RWPE2 (cell line): Measurements from ENCODE around the gene SPG11.

ENCODE experiments used
- ATAC-seq: fragments of 200-7000 bp; cut with Tn5 transposase; 3 replicates; pipeline ENCODE4 v1.9.1; 2021; ENCODE audit warnings: low read depth
- DNase-seq: peaks from one replicate; pipeline ENCODE4 v3.0.0-alpha.2; 2020; ENCODE audit warnings: low spot score
- H3K27ac ChIP-seq: fragments of 450-650 bp; 2 replicates; pipeline ENCODE4 v1.5.1; 2017; ENCODE audit warnings: mild to moderate bottlenecking; ENCODE audit not compliant: poor library complexity, severe bottlenecking
- H3K27me3 ChIP-seq: fragments of 250-450 bp; sonication (Bioruptor Pico); 2 replicates; pipeline ENCODE4 v1.5.1; 2021; ENCODE audit warnings: mild to moderate bottlenecking, moderate library complexity; ENCODE audit not compliant: insufficient read depth, poor library complexity, severe bottlenecking
- H3K36me3 ChIP-seq: fragments of 250-450 bp; sonication (Bioruptor Pico); 2 replicates; pipeline ENCODE4 v1.5.1; 2020; ENCODE audit warnings: low read depth, mild to moderate bottlenecking, moderate library complexity
- H3K4me1 ChIP-seq: fragments of 250-450 bp; sonication (Bioruptor Pico); 2 replicates; pipeline ENCODE4 v1.5.1; 2021; ENCODE audit warnings: mild to moderate bottlenecking, moderate library complexity; ENCODE audit not compliant: insufficient read depth, poor library complexity, severe bottlenecking
- H3K4me3 ChIP-seq: fragments of 250-450 bp; sonication (Bioruptor Pico); 2 replicates; pipeline ENCODE4 v1.5.1; 2021; ENCODE audit warnings: mild to moderate bottlenecking, moderate library complexity; ENCODE audit not compliant: severe bottlenecking
- H3K9me3 ChIP-seq: fragments of 250-450 bp; sonication (Bioruptor Pico); 2 replicates; pipeline ENCODE4 v1.5.1; 2021; ENCODE audit warnings: mild to moderate bottlenecking, moderate library complexity; ENCODE audit not compliant: severe bottlenecking
- TF ChIP-seq, protein P1 (sequence below): fragments of 450-650 bp; IDR thresholded peaks from one replicate; pipeline ENCODE4 v1.5.1; 2017; ENCODE audit warnings: mild to moderate bottlenecking, moderate library complexity; ENCODE audit not compliant: poor library complexity, severe bottlenecking

SPG11 gene

DNA sequence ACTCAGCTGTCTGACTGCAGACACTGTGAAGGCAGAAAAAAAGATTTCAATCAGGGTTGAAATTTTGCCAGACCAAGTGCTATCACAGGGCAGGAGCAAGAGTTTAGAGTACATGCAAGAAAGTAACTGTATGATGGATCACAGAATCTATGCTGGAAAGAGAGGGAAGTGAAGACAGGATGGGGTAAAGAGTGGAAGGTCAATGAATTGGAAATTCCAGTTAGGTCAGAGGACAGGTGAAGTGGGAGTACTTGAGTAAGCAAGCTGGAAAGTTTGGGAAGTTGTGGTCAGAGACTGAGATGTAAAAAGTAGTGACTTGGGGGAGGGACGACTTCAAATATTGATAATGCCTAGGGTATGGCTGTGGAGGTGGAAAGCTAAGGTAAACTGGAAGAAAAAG, 7.2 kb downstream of the SPG11 start:
- no peak for ATAC-seq

DNA sequence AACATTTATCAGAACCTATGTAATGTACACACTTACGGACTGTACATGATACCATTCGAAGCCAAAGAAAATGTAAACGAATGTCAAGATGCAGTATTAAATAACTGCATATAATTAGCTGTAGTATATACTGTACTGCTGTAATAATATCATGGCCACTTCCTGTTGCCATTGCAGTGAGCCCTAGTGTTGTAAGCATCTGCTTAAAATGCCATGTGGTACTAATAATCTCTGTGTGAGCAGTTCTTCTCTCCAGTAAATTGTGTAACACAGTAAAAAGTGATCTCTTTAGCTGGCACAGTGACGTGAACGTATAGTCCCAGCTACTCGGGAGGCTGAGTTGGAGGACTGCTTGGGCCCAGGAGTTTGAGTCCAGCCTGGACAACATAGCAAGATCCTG, 8.6 kb downstream of the SPG11 start:
- Histone ChIP-seq H3K4me3 (no peak overlapping the region), H3K27me3 (no peaks in the 10 kb centered on the region), H3K4me1 (no peaks in the 10 kb centered on the region), H3K27ac (no peak overlapping the region), H3K9me3 (no peaks in the 10 kb centered on the region), H3K36me3 (peaks cover 98% of the 10 kb centered on the region)
- DNase-seq: no peak
- no peak for ATAC-seq
- TF ChIP-seq, protein P1, sequence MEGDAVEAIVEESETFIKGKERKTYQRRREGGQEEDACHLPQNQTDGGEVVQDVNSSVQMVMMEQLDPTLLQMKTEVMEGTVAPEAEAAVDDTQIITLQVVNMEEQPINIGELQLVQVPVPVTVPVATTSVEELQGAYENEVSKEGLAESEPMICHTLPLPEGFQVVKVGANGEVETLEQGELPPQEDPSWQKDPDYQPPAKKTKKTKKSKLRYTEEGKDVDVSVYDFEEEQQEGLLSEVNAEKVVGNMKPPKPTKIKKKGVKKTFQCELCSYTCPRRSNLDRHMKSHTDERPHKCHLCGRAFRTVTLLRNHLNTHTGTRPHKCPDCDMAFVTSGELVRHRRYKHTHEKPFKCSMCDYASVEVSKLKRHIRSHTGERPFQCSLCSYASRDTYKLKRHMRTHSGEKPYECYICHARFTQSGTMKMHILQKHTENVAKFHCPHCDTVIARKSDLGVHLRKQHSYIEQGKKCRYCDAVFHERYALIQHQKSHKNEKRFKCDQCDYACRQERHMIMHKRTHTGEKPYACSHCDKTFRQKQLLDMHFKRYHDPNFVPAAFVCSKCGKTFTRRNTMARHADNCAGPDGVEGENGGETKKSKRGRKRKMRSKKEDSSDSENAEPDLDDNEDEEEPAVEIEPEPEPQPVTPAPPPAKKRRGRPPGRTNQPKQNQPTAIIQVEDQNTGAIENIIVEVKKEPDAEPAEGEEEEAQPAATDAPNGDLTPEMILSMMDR: no peak

More for the DNA sequence above, 7.2 kb downstream of the SPG11 start:
- Histone ChIP-seq H3K4me1 (no peaks in the 10 kb centered on the region), H3K9me3 (no peaks in the 10 kb centered on the region), H3K36me3 (peaks cover 95% of the 10 kb centered on the region), H3K27ac (no peak overlapping the region), H3K4me3 (no peak overlapping the region), H3K27me3 (no peaks in the 10 kb centered on the region)
- DNase-seq: no peak
- TF ChIP-seq, protein P1: no peak

DNA sequence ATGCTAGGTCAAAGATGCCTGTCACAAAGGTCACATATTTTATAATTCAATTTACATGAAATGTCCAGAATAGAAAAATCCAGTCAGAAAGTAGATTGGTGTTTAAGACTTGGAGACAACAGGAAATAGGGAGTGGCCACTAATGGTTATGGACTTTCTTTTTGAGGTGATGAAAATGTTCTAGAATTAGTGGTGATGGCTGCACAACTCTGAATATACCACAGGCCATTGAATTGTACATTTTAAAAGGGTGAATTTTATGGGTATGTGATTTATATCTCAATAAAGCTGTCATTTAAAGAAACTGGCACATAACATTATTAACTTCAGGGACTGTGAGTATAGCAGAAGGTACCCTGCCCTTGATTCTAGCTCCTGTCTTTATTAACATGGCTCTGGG, 15.8 kb downstream of the SPG11 start:
- Histone ChIP-seq H3K4me3 (no peak overlapping the region), H3K4me1 (no peaks in the 10 kb centered on the region), H3K36me3 (peaks cover 82% of the 10 kb centered on the region), H3K27me3 (no peaks in the 10 kb centered on the region), H3K27ac (no peak overlapping the region), H3K9me3 (no peaks in the 10 kb centered on the region)
- no peak for ATAC-seq
- DNase-seq: no peak
- TF ChIP-seq, protein P1: no peak

DNA sequence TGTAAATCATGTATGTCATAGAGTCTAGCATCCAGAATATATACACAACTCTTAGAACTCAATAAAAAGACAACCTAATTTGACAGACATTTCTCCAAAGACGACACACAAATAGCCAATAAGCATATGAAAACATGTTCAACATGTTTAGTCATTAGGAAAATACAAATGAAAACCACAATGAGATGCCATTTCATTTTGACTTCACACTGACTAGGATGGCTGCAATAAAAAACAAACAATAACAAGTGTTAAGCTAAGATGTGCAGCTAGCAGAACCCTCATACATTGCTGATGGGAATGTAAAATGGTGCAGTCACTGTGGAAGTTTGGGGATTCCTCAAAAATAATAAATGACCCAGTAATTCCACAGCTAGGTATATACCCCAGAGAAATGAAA, 16.4 kb downstream of the SPG11 start:
- DNase-seq (no peak), ATAC-seq (no peak)
- H3K36me3 ChIP-seq: peaks cover 82% of the 10 kb centered on the region
- H3K27me3 ChIP-seq: no peaks in the 10 kb centered on the region
- no peaks in the 10 kb centered on the region for H3K4me1 ChIP-seq
- H3K27ac ChIP-seq: no peak overlapping the region
- no peaks in the 10 kb centered on the region for H3K9me3 ChIP-seq
- H3K4me3 ChIP-seq: no peak overlapping the region
- TF ChIP-seq, protein P1: no peak

DNA sequence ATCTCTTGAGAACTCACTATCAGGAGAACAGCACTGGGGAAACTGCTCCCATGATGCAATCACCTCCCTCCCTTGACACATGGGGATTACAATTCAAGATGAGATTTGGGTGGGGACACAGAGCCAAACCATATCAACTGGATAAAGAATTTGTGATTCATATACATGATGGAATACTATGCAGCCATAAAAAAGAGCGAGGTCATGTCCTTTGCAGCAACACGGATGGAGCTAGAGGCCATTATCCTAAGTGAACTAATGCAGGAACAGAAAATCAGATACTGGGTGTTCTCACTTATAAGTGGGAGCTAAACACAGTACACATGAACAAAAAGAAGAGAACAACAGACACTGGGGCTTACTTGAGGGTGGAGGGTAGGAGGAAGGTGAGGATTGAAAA, 17.0 kb downstream of the SPG11 start:
- ATAC-seq (no peak), DNase-seq (no peak)
- H3K9me3 ChIP-seq: no peaks in the 10 kb centered on the region
- peaks cover 81% of the 10 kb centered on the region for H3K36me3 ChIP-seq
- no peak overlapping the region for H3K4me3 ChIP-seq
- H3K27me3 ChIP-seq: no peaks in the 10 kb centered on the region
- TF ChIP-seq, protein P1: no peak
- H3K4me1 ChIP-seq: no peaks in the 10 kb centered on the region
- no peak overlapping the region for H3K27ac ChIP-seq
